SJSA1 (cell line): Measurements from ENCODE around the gene SPDYE16. TPM values are rescaled to one million over a fixed set of nuclear protein-coding genes. Genes with fewer than 3 reads are reported as not detected.
"Not testable (repeated sequence)": the region's sequence is repeated elsewhere in the genome, so short reads cannot be mapped to it uniquely, and the experiment has no call there.

Experiments used
- DNase-seq, 2 experiments: peaks; one replicate each; pipeline ENCODE4 v3.0.0-alpha.2; 2015 to 2020; ENCODE audit warnings: low spot score in 2 of 2, low read depth in 1 of 2
- H3K27ac ChIP-seq: fragments of 250-450 bp; sonication (Bioruptor Pico); 2 replicates; pipeline ENCODE4 v1.5.1; 2020; ENCODE audit warnings: mild to moderate bottlenecking, moderate library complexity
- H3K27me3 ChIP-seq: fragments of 250-450 bp; sonication (Bioruptor Pico); replicated peaks from 2 replicates; pipeline ENCODE4 v1.5.1; 2020; ENCODE audit warnings: mild to moderate bottlenecking, moderate library complexity
- H3K36me3 ChIP-seq: fragments of 250-450 bp; sonication (Bioruptor Pico); 2 replicates; pipeline ENCODE4 v1.5.1; 2020; ENCODE audit warnings: mild to moderate bottlenecking
- H3K4me1 ChIP-seq: fragments of 250-450 bp; sonication (Bioruptor Pico); replicated peaks from 2 replicates; pipeline ENCODE4 v1.6.1; 2021; ENCODE audit warnings: mild to moderate bottlenecking
- H3K4me3 ChIP-seq: fragments of 250-450 bp; sonication (Bioruptor Pico); 2 replicates; pipeline ENCODE4 v1.5.1; 2020; ENCODE audit warnings: mild to moderate bottlenecking
- H3K9me3 ChIP-seq: fragments of 250-450 bp; sonication (Bioruptor Pico); replicated peaks from 2 replicates; pipeline ENCODE4 v1.5.1; 2020; ENCODE audit warnings: mild to moderate bottlenecking
- total RNA-seq: library from RNA; depleted of rRNA; stranded (reverse); fragments of >200 nt; shearing (Covaris generic); gene quantifications from 2 replicates; pipeline ENCODE4 v1.2.3, GENCODE V29; 2014; rRNA removed

The SPDYE16 gene
- total RNA-seq, 1 experiment from 2014 or later, result not detected

- not testable (repeated sequence) for H3K36me3 ChIP-seq, DNase-seq, H3K27ac ChIP-seq
These were observed 60.0 kb downstream of the SPDYE16 start for GRCh38 chr7:76483081-76483480.

GRCh38 chr7:76482660-76483059 is 60.4 kb downstream of the SPDYE16 start:
- not testable (repeated sequence) for H3K36me3 ChIP-seq, H3K4me1 ChIP-seq, DNase-seq

More at GRCh38 chr7:76483081-76483480, 60.0 kb downstream of the SPDYE16 start:
- H3K4me1 ChIP-seq, H3K9me3 ChIP-seq, H3K27me3 ChIP-seq, H3K4me3 ChIP-seq: not testable (repeated sequence)

More at GRCh38 chr7:76482660-76483059, 60.4 kb downstream of the SPDYE16 start:
- H3K9me3 ChIP-seq, H3K27me3 ChIP-seq, H3K4me3 ChIP-seq, H3K27ac ChIP-seq: not testable (repeated sequence)

Other genes with a start within 250 kb of the SPDYE16 start
- 119 and 221 TPM in 2 replicates for gene HSPB1, start 240.6 kb downstream of the SPDYE16 start, total RNA-seq
- gene YWHAG, start 184.3 kb downstream of the SPDYE16 start, total RNA-seq, result 67.0 and 76.1 TPM in 2 replicates
- gene SSC4D, start 133.6 kb downstream of the SPDYE16 start, total RNA-seq, result 0.34 TPM in 1 of 2 replicates, not detected in the other
- gene ZP3, start 118.3 kb downstream of the SPDYE16 start, total RNA-seq, result 0.58 and 3.7 TPM in 2 replicates
- gene DTX2, start 81.6 kb downstream of the SPDYE16 start, total RNA-seq, result 8.2 and 17.5 TPM in 2 replicates
- gene UPK3B, start 32.7 kb downstream of the SPDYE16 start, total RNA-seq, result 0.11 TPM in 1 of 2 replicates, not detected in the other
- gene POMZP3, start 84.0 kb upstream of the SPDYE16 start, total RNA-seq, result 8.5 and 9.1 TPM in 2 replicates